8988T (cell line): Measurements from ENCODE around the gene EXOC3L1.

Experiments
- DNase-seq: peaks from one replicate; pipeline ENCODE4 v3.0.0; 2011

The EXOC3L1 gene, protein sequence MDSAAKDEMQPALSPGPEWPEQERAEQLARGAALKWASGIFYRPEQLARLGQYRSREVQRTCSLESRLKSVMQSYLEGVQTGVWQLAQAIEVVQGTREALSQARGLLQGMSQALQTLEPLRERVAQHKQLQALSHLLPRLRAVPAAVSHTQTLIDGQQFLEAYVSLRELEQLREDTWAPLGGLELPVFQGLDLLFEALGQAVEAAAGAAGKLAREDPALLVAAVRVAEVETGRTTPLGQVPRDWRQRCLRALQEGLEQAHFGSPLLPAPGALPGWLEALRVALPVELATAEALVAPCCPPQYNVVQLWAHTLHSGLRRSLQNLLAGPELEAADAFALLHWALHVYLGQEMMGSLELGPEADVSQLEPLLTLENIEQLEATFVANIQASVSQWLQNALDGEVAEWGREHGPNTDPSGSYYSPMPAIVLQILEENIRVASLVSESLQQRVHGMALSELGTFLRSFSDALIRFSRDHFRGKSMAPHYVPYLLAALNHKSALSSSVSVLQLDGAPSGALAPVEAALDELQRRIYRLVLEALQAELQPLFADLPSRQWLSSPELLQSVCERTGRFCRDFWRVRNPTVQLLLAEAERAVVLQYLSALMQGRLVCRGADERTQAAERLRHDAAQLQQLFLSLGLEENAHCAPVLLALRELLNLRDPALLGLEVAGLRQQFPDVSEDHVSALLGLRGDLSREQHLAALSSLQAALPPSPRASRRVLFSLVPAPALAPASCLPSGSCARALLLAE

DNA sequence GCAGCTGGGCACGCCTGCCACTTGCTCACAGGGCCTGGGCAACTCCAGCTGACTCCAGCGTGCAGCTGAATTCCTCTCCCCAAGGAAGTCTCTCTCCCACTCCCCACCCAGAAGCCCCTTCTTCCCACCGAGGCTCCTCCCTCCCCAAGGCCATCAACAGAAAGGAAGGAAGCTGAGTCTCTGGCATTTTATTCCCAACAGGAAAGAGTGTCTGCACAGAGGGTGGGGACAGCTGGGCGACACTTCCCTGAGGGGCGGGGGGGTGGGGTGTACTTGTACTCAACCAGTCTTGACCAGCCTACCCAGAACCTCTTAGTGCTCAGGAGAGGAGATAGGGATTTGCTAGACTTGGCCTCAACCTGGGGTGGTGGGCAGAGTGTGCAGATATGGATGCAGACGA lies at the start of gene EXOC3L1:
EXOC3L1 (minus strand) TSS at position 96 of the 400 bp plus-strand sequence. CDS start 460 bp downstream, outside the sequence.
- DNase-seq = no peak

DNA sequence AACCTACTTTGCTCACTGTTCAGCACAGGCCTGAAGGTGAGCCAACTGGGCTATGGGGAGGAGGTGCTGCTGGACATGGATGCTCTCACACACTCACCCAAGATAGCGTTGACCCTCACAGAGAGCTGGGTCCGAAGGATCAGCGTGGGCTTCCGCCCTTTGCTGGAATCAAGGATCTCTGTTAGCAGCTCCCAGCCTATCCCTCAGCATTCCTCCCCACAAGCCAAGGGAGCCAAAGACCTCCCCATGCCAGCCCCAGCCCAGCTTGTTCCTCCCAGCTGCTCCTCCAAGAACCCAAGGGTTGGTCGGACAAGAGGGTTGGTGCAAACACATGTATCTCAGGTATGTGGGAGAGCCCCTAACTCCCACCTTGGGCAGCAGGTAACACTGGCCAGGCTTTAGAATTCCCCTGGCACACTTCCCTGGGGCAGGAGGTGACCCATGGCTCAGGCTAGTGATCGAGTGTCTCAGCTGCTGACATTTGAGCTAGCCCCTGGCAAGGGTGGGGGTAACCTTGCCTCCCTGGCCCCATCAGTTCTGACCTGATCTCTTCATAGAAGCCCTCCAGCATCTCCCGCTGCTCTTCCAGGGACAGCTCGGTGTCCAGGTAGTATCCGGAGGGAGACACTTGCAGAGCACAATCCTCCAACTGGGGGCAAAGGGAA lies 49.0 kb upstream of the EXOC3L1 start:
- no peak for DNase-seq

DNA sequence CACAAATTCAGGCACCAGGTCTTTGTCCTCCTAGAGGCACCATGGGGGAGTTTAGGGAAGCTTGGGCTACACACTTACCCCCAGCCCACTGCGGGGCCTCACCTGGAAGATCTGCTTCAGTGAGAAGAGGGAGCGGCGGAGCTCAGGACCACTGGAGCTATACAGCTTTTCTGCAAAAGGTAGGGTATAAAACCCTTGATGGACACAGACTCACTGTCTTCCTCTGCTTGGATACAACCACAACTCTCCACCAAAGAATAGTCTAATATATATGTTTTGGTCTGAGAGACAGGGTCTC lies 48.3 kb upstream of the EXOC3L1 start:
- DNase-seq = no peak

DNA sequence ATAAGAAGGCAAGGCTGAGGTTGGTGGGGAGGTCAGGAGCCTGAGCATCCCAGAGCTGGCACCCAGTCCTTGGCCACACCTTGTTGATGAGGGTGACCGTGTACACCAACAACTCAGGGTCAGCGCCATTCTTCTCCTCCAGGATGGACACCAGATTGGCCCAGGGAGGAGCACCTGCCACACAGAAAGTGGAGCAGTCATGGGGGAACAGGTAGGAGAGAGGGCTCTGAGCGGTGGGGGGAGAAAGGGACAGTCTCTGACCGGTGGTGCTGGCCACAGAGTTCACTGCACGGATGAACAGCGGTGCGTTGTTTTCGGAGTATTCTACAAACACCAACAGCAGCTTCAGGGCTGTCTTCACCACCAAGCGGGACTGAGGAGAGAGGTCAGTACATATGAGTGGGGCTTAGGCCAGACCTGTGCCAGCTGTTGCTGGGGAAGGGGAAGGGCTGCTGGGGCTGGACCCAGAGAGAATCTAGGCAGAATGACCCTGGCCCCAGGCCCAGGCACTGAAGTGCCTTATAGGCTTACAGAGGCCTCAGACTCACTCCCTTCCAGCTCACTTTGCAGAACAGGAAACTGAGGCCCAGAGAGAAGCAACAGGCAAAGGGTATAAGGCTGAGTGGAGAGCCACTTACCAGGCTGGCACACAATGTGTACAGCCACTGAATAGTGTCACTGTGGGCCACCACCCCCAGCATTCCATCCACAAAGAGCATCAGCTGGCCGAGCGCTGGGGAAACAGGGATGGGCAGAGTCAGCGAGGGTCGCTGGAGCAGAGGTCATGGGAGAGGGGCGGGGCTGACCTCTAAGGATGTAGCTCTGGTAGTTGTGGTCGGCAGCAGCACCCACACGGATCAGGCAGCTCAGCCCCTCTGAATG lies 47.7 kb upstream of the EXOC3L1 start:
- DNase-seq = no peak

DNA sequence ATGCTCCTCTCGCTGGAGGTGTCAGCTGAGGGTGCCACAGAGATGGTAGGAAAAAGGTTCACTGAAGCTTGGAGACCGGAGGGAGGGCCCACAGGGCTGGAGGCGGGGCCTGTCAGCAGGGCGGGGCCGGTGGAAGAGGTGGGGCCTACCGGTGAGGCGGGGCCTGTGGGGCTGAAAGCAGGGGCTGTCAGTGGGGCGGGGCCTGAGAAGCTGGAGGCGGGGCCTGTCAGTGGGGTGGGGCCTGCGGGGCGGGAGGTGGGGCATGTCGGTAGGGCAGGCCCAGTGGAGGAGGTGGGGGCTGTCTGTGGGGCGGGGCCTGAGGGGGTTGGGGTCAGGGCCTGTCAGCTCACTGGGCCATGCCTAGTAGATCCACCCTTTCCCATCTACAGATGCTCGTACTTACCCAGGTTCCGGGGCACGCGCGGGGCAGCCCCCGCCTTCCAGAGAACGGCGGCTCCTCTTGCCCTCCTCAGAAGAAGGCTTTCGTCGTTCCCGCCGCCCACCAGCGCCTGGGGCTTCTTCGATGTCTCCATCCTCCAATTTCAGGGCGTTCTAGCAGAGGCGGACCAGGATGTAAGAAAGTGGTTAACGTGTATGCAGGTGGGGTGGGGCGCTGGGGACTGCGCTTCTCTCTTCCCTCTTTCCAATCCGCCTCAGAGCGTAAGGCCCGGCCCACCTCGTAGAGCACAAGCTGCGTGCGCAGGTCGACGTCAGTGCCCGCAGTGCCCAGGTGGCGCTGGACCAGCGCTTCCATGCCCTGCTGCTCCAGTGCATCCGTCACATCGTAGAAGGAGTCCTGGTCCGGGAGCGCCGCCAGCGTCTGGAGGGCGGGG lies 46.8 kb upstream of the EXOC3L1 start:
- peak; percentile 96 for DNase-seq

DNA sequence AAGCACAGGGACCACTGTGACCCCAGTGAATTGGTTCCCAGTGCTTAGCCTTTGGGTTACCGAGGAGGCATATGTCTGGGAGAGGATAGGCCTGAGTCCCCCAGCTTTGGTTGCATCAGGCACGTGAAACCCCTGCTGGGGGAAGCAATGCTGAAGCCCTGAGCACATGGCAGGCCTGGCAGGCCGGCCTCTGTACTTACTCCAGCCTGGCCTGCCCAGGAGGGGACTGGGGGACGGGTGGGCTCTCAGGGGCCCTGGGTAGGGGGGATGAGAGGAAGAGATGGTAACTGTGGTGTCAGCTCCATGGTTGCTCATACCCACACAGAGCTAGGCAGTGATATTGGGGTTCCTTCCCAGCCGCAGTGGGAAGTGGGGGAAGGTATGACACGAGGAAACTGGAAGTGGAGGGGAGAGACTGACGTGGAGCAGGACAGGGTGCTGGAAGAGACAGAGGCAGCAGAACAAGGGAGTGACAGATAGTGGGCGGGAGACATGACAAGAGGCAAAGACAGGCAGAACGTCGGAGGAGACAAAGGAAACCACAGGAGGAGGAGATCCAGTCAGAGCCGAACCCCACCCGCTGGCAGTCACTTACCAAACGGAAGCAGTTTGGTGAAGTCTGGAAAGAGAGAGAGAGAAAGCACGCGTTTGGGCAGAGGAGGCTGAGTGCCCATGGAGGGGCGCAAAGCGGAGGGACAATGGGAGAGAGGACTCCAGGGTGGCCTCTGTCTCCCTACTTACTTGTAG lies 46.1 kb upstream of the EXOC3L1 start:
- no peak for DNase-seq

DNA sequence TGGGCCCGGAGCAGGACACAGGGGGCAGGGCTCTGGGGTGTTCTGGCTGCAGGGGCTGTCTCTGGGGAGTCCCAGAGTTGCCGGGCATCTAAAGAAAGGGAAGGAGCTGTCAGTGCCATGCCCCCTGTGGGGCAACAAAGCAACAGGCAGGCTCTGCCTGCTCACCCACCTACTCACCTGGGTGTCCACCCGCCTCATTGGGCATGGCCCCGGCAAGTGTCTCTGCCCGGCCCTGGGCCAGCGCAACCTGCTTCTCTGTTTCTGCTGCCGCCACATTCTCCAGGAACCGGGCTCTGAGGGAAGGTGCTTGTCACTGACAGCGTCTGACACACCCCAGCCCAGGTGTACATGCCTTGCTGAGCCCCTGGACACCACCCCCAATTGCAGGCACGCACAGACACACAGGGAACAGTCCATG lies 44.3 kb upstream of the EXOC3L1 start:
- no peak for DNase-seq

DNA sequence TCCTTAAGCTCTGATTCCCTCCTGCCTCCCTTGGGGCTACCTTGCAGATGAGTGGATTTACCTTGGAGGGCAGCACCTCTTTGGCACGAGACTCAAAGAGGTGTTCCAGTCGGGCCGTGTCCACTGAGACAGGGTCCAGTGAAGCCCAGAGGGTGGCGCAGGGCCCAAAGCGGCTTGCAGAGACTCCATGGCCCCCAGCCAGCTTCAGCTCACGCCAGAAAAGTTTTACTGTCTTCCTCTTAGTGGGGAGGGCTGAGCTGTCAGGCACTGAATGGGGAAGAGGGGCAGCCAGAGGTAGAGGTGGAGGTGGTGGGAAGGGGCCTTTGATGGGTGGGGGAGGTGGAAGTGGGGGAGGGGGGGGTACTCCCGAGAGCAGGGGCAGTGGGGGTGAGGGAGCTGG lies 43.7 kb upstream of the EXOC3L1 start:
- no peak for DNase-seq

DNA sequence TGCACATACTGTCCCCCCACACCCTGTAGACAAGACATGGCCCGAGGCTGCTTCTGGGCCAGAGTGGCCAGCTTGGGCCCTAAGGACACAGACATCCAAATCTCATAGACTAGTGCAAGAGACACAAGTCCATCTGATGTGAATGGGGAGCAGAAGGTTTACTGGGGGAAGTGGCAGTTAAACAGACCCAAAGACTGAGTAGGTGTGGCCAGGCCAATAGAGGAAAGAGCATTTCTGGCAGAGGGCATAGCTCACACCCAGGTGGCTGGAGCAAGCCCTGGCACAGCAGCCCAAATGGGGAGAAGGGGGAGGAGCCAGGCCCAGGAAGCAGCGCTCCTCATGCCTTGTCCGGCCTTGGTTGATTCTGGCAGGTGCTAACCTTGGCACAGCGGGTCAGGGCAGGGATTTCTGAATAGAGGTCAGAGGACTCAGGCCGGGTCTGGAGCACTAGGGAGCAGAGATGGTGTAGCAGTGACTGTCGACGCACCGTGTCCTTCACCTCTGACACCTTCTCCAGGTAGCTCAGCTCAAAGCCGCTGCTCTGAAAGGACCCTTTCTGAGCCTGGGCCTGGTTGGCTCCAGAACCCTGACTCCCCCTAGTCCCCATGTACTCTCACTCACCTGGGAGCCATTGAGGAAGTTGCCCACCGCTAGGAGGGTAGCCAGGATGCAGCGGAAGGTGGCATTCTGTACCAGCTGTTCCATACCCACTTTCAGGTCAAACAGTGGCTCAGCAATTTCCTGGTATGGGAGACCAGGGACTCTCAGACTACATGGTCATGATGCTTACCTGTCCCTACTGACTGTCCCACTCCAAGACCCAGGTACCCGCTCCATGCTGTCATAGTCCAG lies 41.1 kb upstream of the EXOC3L1 start:
- no peak for DNase-seq

DNA sequence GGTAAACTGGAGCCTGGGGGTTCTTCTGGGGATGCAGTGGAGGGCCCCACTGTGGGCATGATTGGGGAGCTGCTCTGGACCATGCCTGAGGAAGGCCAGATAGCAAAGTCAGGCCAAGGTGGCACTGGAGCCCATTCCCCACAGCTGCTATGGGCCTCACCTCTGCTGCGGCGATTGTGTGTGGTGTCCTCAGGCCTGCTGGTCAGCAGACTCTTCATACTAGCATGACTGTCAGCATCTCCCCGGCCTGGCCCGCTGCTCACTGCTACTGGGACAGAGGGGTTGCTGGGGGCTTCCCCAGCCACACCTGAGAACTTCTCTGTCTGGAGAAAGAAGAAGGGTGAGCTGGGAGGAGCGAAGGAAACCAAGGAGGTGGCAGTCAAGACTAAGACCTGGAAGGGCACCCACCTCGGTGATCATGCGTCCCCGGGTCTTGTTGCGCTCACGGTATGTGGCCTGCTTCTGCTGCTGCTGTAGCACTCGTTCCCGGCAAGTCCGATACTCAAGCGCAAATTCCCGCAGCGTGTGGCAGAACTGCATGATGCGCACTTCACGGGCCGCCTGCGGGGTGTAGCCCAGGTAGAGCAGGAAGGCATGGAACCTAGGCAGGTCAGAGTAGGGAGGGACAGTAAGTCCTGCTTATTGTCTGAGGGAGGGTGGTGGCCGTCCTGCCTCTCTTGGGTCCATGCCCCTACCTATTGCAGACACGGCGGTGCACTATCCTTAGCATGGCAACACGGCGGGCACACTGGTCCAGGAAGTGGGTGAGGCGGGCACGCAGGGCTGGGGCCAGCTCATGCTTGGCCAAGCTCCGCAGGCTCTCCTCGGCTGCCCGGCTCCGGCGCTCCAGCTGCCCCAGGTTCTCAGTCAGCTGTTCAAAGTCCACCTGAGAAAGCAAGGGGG lies 40.2 kb upstream of the EXOC3L1 start:
- DNase-seq = no peak

DNA sequence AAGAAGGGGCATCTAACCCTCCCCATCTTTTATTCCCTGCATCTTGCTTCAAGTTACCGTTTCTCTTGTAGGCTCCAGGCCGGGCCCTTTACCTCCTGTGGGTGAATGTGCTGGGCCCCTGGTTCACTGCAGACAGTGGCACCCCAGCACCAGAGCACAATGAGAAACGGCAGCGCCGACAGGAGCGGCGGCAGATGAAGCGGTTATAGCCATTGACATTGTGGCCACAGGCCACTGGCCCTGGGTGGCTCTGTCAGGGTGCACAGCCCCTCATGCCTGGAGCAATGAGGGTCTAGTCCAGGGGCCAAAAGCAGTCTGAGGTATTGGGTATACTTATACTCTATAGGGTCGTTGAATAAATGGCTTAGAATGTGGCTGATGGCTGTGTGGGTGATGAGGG lies 39.0 kb upstream of the EXOC3L1 start:
- DNase-seq = no peak

DNA sequence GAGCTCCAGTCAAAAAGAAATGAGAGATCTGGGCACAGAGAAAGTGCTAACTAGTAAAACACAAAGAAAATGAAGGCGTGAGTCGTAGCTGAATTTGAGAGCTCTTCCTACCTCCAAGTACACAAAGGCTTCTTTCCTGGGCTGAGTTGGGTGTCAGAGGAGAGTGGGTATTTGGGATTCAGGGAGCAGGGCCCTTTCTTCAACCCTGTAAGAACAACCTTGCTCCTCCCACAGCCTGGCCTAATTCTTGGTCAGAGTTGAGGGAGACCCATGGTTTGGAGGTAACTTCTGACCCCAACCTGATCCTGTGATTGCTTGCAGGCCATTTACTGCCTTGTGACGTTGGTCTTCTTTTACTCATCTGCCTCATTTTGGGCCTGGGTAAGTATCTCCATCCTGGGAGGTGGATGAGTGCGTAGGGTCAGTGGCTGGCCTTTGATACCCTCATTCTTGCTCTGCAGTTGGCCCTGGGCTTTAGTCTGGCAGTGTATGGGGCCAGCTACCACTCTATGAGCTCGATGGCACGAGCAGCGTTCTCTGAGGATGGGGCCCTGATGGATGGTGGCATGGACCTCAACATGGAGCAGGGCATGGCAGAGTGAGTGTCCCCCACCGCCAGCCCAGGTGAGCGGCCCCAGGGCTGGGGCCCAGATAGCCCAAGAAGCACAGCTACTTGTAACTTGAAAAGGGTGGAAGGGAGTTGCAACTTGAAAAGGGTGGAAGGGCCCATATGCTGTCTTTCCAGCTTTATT lies 38.3 kb upstream of the EXOC3L1 start:
- no peak for DNase-seq

DNA sequence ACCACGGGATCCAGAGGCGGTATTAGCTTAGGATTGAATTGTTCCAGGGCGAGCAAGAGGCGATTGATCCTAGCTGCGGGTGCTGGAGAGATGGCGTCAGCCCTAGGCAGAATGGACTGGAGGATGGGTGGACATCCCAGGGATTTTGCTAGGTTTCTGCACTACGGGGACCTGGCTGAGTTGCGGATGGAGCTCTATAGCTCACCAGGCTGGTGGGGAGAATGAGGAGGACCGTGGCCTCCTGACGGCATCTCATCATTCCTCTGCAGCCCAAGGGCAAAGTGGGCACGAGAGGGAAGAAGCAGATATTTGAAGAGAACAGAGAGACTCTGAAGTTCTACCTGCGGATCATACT lies 37.6 kb upstream of the EXOC3L1 start:
- no peak for DNase-seq

DNA sequence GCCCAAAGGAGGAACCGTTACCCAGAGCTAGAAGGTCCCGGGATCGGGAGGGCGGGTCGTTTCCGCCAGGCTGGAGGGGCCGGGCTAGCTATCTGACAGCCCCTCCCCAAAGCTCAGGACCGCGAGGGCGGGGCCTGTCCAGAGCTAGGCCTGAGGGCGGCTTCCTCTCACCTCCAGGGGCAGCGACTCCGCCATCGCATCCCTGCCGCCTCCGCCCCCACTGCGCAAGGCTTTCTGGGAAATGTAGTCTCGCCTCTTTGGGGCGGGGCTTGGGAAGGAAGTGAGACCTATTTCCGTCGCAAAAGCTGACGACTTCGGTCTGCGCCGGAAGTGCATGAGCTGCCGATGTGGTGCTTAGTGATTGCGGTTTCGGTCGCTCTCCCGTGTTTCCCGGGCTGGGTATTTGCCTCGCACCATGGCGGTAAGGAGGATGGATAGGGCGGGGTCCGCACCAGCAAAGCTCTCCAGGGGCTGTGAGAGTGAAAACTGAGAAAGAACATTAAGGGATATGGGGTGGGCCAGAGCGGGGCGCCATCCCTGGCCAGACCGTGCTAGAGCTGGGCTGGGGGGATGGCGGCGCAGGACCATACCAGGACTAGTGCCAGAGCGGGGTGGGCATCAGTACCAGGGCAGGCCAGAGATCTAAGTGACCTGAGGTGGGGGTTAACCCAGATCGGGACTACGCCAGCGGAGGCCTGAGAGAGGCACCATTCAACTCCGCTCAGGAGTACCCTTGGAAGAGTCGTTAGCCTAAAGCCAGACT lies 37.0 kb upstream of the EXOC3L1 start, which contains the start of gene TMEM208:
TMEM208 (plus strand) TSS at position 327 of the 763 bp plus-strand sequence; CDS start at position 416, 89 bp downstream.
- DNase-seq = peak; percentile 98

DNA sequence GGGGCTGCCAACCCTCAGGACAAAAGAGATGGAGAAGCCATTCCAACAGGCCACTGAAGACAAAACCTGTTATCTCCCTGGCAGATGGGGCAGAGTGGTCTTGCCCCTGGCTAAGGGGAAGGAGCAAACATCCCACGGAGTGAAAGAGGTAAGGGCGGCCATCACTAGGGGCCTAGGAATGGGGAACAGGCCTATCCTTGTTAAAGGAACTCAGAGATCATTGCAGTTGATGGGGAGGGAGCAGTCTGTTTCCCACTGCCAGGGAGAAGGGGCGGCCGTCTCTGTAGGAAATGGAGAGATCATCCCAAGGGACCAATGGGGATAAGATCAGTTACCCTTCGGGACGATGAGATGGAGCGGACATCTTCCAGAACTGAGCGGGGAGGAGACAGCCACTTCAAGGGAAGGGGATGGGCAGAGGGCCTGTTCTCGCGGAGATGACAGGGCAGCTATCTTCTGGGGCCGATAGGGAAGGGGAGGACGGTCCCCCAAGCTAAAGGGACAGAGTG lies 36.4 kb upstream of the EXOC3L1 start:
- no peak for DNase-seq

DNA sequence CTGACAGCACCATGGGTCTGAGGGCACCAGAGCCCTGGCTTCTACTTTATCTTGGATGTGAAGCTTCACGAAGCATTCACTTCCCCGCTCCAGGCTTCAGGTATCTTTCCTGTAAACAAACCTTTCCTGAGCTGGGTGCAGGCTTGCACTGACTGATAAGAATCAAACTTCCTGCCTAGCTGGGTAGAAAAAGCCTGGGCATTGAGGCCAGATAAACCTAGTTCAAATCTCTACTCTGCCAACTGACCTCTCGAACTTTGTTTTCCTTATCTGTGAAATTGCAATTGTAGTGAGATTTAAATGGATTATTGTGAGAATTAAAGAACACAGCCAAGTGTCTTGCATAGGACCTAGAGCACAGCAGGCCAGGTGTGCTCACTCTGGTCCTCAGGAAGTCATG lies 34.1 kb upstream of the EXOC3L1 start:
- DNase-seq = no peak
